Astrocyte (in vitro differentiated cells and primary cell): ENCODE data around the gene POU2F1.

ENCODE experiments used
- EZH2 ChIP-seq: IDR thresholded peaks from 2 replicates; pipeline ENCODE4 v1.6.1; 2012; ENCODE audit warnings: mild to moderate bottlenecking, low read length, inconsistent platforms; ENCODE audit not compliant: insufficient read depth
- TF ChIP-seq, protein P1 (sequence below): IDR thresholded peaks from 2 replicates; pipeline ENCODE4 v1.5.1; 2011; ENCODE audit warnings: low read depth, mild to moderate bottlenecking, inconsistent platforms, low read length, moderate library complexity; ENCODE audit not compliant: insufficient read depth

DNA sequence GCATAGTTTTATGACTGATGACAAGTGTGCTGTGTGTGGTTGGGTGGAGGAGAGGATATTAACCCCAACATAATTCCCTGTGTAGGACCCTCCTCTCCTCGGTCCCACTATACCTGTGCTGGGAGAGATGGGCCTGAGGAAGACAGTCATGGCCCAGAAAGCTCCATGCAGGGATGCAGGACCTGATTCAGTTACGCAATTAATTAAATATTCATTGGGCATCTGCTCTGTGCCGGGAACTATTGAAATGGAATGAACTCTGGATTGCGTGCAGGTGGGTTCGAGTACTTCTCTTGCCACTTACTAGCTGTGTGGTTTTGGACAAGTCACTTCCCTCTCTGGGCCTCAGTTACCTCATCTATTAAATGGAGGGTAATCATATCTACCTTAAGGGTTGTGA is 223.1 kb downstream of the POU2F1 start:
- no peak for TF ChIP-seq EZH2
- TF ChIP-seq, protein P1, sequence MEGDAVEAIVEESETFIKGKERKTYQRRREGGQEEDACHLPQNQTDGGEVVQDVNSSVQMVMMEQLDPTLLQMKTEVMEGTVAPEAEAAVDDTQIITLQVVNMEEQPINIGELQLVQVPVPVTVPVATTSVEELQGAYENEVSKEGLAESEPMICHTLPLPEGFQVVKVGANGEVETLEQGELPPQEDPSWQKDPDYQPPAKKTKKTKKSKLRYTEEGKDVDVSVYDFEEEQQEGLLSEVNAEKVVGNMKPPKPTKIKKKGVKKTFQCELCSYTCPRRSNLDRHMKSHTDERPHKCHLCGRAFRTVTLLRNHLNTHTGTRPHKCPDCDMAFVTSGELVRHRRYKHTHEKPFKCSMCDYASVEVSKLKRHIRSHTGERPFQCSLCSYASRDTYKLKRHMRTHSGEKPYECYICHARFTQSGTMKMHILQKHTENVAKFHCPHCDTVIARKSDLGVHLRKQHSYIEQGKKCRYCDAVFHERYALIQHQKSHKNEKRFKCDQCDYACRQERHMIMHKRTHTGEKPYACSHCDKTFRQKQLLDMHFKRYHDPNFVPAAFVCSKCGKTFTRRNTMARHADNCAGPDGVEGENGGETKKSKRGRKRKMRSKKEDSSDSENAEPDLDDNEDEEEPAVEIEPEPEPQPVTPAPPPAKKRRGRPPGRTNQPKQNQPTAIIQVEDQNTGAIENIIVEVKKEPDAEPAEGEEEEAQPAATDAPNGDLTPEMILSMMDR, result no peak
